GM10248 (cell line): Measurements from ENCODE around the gene ZDHHC22.

Source experiments
- CTCF ChIA-PET: fragments of 300-600 bp; sonication (Branson Sonifier 250); formaldehyde crosslinking; extraction: SDS; loops from one replicate; lab custom pipeline; 2021; ENCODE audit warnings: antibody characterized with exemption; lab: Yijun Ruan, JAX
- POLR2A ChIA-PET: fragments of 350-650 bp; sonication (Branson Sonifier 250); formaldehyde crosslinking; extraction: SDS; loops from one replicate; lab custom pipeline; 2020; ENCODE audit warnings: antibody characterized with exemption; lab: Yijun Ruan, JAX
- DNase-seq: peaks from one replicate; pipeline ENCODE4 v3.0.0; 2012; ENCODE audit errors: extremely low spot score
- TF ChIP-seq, protein P1 (sequence below): IDR thresholded peaks from 2 replicates; pipeline ENCODE4 v1.5.1; 2012; ENCODE audit warnings: mild to moderate bottlenecking, low read depth; ENCODE audit errors: extremely low read depth, missing control alignments, control extremely low read depth

Gene ZDHHC22

DNA sequence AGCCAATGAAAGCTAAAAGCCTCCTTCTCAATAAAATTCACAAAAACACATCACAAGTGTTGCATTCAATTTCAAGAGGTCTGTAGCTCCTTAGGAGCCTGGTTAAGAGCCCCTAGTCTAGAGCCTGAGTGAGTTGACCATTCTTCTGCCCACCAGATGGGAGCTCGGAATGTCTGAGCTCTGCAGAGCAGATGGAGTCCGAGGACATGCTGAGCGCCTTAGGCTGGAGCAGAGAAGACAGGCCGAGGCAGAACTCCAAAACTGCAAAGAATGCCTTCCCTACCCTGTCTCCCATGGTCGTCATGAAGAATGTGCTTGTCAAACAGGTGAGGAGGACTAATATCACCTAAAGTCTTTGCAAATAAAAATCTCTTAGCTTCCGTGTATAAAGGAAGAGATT, 31.9 kb downstream of the ZDHHC22 start:
- DNase-seq = no peak
- ChIA-PET POLR2A (interaction anchor here (1.3 kb wide), 1 partner anchor 11 kb away, joined by 3 read pairs; no protein-coding TSS in a partner anchor), CTCF (interaction anchor here (0.8 to 3.8 kb wide), 11 partner anchors 9 to 237 kb away, joined by 3 to 43 read pairs (median 4); partner anchors contain the start of gene CIPC)
- TF ChIP-seq, protein P1, sequence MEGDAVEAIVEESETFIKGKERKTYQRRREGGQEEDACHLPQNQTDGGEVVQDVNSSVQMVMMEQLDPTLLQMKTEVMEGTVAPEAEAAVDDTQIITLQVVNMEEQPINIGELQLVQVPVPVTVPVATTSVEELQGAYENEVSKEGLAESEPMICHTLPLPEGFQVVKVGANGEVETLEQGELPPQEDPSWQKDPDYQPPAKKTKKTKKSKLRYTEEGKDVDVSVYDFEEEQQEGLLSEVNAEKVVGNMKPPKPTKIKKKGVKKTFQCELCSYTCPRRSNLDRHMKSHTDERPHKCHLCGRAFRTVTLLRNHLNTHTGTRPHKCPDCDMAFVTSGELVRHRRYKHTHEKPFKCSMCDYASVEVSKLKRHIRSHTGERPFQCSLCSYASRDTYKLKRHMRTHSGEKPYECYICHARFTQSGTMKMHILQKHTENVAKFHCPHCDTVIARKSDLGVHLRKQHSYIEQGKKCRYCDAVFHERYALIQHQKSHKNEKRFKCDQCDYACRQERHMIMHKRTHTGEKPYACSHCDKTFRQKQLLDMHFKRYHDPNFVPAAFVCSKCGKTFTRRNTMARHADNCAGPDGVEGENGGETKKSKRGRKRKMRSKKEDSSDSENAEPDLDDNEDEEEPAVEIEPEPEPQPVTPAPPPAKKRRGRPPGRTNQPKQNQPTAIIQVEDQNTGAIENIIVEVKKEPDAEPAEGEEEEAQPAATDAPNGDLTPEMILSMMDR = no peak

DNA sequence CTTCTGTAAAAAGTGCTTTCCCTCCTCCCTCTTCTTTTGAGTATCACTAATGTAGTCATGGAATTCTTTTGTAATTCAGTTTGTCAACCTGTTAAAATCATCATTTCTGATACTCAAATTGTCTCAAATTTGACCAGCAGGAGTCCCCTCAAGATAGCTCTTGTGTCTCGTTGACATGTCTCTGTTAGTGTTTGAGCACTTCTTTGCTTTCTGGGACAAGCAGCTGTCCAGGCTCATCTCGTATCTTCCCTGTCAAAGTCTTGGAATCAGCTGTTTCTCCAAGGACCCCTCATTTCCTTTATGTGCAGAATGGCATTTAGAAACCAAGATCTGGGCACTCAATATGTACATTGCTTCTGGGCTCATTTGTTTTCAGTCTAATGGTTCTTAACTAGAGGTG, 32.8 kb downstream of the ZDHHC22 start:
- TF ChIP-seq, protein P1 = no peak
- POLR2A ChIA-PET = no interaction called here
- CTCF ChIA-PET = interaction anchor here (1.0 to 3.8 kb wide), 7 partner anchors 10 to 105 kb away, joined by 3 to 43 read pairs (median 4); partner anchors contain the start of gene CIPC
- no peak for DNase-seq

DNA sequence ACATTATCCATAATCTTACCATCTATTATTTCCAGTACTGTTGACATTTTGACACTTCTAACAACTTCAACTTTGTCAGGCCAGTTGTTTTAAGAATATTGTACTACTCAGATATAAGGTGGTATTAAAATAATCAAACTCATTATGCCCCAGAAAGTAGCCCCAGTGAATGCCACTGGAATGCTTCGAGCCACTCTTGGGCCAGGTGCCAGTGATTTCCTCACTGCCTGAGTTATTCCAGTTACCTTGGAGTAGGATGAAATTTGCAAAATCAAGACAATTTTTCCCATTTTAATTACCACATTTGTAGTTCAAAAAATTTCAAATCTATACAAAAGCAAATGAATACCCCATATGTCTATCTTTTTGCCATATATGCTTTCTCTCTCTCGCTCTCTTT, 34.4 kb downstream of the ZDHHC22 start:
- CTCF ChIA-PET = interaction anchor here (1.0 to 1.6 kb wide), 3 partner anchors 9 to 17 kb away, joined by 3 to 6 read pairs (median 5); partner anchors contain the start of gene CIPC

DNA sequence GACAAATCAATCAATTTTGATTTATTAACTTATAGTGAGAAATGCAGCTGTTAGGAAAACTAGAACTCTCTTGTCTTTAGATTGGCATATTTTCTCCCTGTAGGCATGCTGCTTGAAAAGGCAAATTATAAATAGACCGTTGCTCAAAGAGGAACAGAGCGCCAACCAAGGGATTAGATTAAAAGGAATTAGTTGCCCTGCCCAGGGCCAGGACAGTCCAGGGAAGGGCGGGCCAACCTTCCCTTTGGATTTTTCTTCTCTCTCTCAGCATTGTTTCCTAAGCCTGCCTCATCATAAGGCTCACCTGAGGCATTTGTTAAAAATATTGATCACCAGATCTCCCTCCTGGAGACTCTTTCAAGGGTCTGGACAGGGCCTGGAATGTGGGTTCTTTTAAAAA, 34.9 kb downstream of the ZDHHC22 start:
- DNase-seq = no peak
- POLR2A ChIA-PET = no interaction called here
- TF ChIP-seq, protein P1 = no peak
- CTCF ChIA-PET = interaction anchor here (1.0 to 1.8 kb wide), 4 partner anchors 10 to 209 kb away, joined by 3 to 7 read pairs (median 4); no protein-coding TSS in a partner anchor

More for the DNA sequence above, 34.4 kb downstream of the ZDHHC22 start:
- POLR2A ChIA-PET = no interaction called here
- TF ChIP-seq, protein P1 = no peak
- no peak for DNase-seq

DNA sequence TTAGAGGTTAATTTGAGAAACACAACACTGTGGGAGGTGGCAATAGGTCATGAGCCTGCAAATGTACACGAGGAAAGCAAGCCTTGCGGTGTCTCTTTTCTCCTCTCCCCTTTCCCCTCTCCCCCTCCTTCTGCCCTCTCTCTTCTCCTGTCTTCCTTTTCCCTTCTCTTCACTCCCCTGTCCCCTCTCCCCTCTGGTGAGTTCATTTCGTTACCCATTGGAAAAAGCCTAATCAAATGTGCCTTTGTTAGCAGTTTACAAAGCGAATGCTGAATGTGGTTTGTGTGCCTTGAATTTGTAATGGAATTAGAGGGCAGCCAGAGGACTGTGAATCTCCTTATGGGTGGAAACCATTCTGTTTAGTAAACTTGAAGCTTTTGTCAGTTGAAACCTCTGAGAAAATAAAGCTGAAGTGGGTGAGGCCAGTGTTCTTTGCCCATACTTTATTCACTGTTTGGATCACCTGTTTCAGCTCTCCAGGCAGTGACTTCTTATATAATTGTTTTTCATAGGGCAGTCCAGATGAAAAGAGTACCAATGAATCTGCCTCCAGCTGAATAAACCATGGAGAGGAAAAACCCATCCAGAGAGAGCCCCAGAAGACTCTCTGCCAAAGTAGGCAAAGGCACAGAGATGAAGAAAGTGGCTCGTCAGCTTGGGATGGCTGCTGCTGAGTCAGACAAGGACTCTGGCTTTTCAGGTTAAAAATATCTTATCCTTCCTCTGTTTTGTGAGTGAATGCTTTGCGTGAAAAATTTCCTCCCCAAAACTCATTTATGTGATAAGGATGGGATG, 36.2 kb downstream of the ZDHHC22 start:
- ChIA-PET POLR2A (no interaction called here), CTCF (interaction anchor here (0.9 to 2.6 kb wide), 10 partner anchors 8 to 232 kb away, joined by 3 to 7 read pairs (median 4); no protein-coding TSS in a partner anchor)
- TF ChIP-seq, protein P1 = no peak
- no peak for DNase-seq

DNA sequence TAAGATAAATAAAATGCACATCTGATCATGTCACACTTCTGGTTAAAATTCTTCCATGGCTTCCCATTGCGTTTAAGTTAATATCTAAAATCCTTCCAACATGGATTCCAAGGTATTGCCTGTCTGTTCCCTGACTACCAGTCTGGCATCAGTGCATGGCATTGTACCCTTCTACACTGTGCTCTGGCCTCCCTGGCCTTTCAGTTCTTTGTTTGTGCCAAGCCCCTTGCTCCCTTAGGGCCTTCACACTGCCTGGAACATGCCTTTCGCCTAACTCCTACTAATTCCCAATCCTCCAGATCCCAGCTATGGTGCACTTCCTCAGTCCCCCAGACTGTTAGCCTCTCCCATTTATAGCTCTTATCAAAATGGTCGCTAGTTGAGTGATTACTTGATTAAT, 37.2 kb downstream of the ZDHHC22 start:
- CTCF ChIA-PET = interaction anchor here (0.9 to 2.6 kb wide), 8 partner anchors 9 to 231 kb away, joined by 3 to 7 read pairs (median 4); no protein-coding TSS in a partner anchor
- TF ChIP-seq, protein P1 = no peak
- POLR2A ChIA-PET = no interaction called here
- no peak for DNase-seq
